Measurements from ENCODE around the gene TBC1D24. TPM values are rescaled to one million over a fixed set of nuclear protein-coding genes. Genes with fewer than 3 reads are reported as not detected.

TBC1D24 gene
- total RNA-seq, 1 experiment from 2014 or later, result 24.6 TPM

GRCh38 chr16:2458887-2459646, 15.9 kb upstream of the TBC1D24 start:
- peaks cover 6 to 34% of the 10 kb centered on the region in 2 experiments; a peak in 3 of 4 replicates for H3K4me1 ChIP-seq (ENCODE audit: control insufficient read depth in 1 of 2, insufficient read depth in 2 of 2, low read length in 2 of 2)
- no TSS peak for BruUV-seq (replicated peaks)
- H3K9ac ChIP-seq (ENCODE audit: low read length), result peak overlapping the region; percentile 70
- no peaks in the 10 kb centered on the region for H3K27me3 ChIP-seq (ENCODE audit: insufficient read depth, low read length)
- DNase-seq (ENCODE audit: low read depth, low spot score), result no peak
- RAD21 ChIA-PET (ENCODE audit: low non-redundant PET in 1 of 2, low total read pairs in 2 of 2, uncharacterized antibody in 2 of 2, unreplicated experiment in 2 of 2), result interaction anchor here in 1 of 2 experiments (0.5 kb wide), 1 partner anchor 9 kb away, joined by 5 read pairs; no protein-coding TSS in a partner anchor
- peak overlapping the region; percentile 95 for H3K4me2 ChIP-seq (ENCODE audit: low read length)
- H2AFZ ChIP-seq (ENCODE audit: low read depth, low read length, poor library complexity, severe bottlenecking), result no peak overlapping the region
- H3K36me3 ChIP-seq (ENCODE audit: control insufficient read depth in 1 of 2, insufficient read depth in 2 of 2, low read length in 2 of 2), result peaks cover 12 to 28% of the 10 kb centered on the region in 2 experiments; a peak in 3 of 4 replicates
- H3K27ac ChIP-seq (ENCODE audit: low read depth, low read length), result peak overlapping the region; percentile 66
- H4K20me1 ChIP-seq (ENCODE audit: insufficient read depth), result no peaks in the 10 kb centered on the region
- H3K4me3 ChIP-seq (replicated peaks in 1 of 2; ENCODE audit: low read depth in 1 of 2, low read length in 2 of 2), result peak overlapping the region; percentile 64 to 75
- no peaks in the 10 kb centered on the region for H3K9me2 ChIP-seq (ENCODE audit: insufficient read depth)
- POLR2A ChIA-PET, result interaction anchor here (0.6 to 2.0 kb wide), 6 partner anchors 10 to 453 kb away, joined by 3 to 9 read pairs (median 4); partner anchors contain the start of genes FLYWCH1, TBC1D24 and TRAF7
- no peaks in the 10 kb centered on the region for H3K9me3 ChIP-seq (ENCODE audit: control insufficient read depth in 1 of 2, insufficient read depth in 1 of 2, low read depth in 1 of 2, low read length in 2 of 2)
- no peak for TF ChIP-seq REST (IDR thresholded peaks at IDR 0.05; ENCODE audit: low read depth)
- TF ChIP-seq, protein P1, sequence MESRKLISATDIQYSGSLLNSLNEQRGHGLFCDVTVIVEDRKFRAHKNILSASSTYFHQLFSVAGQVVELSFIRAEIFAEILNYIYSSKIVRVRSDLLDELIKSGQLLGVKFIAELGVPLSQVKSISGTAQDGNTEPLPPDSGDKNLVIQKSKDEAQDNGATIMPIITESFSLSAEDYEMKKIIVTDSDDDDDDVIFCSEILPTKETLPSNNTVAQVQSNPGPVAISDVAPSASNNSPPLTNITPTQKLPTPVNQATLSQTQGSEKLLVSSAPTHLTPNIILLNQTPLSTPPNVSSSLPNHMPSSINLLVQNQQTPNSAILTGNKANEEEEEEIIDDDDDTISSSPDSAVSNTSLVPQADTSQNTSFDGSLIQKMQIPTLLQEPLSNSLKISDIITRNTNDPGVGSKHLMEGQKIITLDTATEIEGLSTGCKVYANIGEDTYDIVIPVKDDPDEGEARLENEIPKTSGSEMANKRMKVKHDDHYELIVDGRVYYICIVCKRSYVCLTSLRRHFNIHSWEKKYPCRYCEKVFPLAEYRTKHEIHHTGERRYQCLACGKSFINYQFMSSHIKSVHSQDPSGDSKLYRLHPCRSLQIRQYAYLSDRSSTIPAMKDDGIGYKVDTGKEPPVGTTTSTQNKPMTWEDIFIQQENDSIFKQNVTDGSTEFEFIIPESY (IDR thresholded peaks at IDR 0.05; ENCODE audit: extremely low read depth, insufficient replicate concordance, low read length), result no peak
- TF ChIP-seq ELF1 (IDR thresholded peaks at IDR 0.05; ENCODE audit: borderline replicate concordance, low read depth), result no peak
- TF ChIP-seq FOSL1 (IDR thresholded peaks at IDR 0.05; ENCODE audit: low read depth), result no peak
- no peak for TF ChIP-seq ZFX (IDR thresholded peaks at IDR 0.05)
- no peak for TF ChIP-seq SRF (IDR thresholded peaks at IDR 0.05; ENCODE audit: low read depth)
- no peak for TF ChIP-seq SIN3A (IDR thresholded peaks at IDR 0.05; ENCODE audit: low read depth)
- TF ChIP-seq TCF7L2 (IDR thresholded peaks at IDR 0.05; ENCODE audit: borderline replicate concordance, extremely low read depth, insufficient read depth, insufficient read length), result no peak
- TF ChIP-seq SP1 (IDR thresholded peaks at IDR 0.05; ENCODE audit: low read depth), result 0 out of 2 replicates have a peak, but pooled peaks have one; percentile 24
- TF ChIP-seq POLR2A (IDR thresholded peaks at IDR 0.05; ENCODE audit: borderline replicate concordance, extremely low read depth, insufficient read depth, insufficient read length), result peak; percentile 24
- no peak for TF ChIP-seq EGR1 (IDR thresholded peaks at IDR 0.05; ENCODE audit: low read depth)
- TF ChIP-seq YY1 (IDR thresholded peaks at IDR 0.05; ENCODE audit: extremely low read depth, insufficient replicate concordance, low read depth, low read length), result no peak
- peak; percentile 39; the same call in 1 of the 2 replicates for TF ChIP-seq POLR2AphosphoS5 (IDR thresholded peaks at IDR 0.05; ENCODE audit: low read depth, low read length)
- TF ChIP-seq CBX3 (IDR thresholded peaks at IDR 0.05; ENCODE audit: low read depth), result no peak
- TF ChIP-seq, protein P2, sequence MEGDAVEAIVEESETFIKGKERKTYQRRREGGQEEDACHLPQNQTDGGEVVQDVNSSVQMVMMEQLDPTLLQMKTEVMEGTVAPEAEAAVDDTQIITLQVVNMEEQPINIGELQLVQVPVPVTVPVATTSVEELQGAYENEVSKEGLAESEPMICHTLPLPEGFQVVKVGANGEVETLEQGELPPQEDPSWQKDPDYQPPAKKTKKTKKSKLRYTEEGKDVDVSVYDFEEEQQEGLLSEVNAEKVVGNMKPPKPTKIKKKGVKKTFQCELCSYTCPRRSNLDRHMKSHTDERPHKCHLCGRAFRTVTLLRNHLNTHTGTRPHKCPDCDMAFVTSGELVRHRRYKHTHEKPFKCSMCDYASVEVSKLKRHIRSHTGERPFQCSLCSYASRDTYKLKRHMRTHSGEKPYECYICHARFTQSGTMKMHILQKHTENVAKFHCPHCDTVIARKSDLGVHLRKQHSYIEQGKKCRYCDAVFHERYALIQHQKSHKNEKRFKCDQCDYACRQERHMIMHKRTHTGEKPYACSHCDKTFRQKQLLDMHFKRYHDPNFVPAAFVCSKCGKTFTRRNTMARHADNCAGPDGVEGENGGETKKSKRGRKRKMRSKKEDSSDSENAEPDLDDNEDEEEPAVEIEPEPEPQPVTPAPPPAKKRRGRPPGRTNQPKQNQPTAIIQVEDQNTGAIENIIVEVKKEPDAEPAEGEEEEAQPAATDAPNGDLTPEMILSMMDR (IDR thresholded peaks at IDR 0.05 in 2 of 3, conservative IDR thresholded peaks at IDR 0.05 in 1 of 3; ENCODE audit: borderline replicate concordance in 1 of 3, insufficient read depth in 1 of 3, low read depth in 2 of 3, low read length in 2 of 3), result no peak
- peak; percentile 8 for ATAC-seq
- CTCF ChIA-PET, result interaction anchor here (1.3 kb wide), 1 partner anchor 264 kb away, joined by 4 read pairs; no protein-coding TSS in a partner anchor
- H3K79me2 ChIP-seq (ENCODE audit: insufficient read depth, low read length), result peaks cover 7% of the 10 kb centered on the region; the same call in 1 of the 2 replicates
- intact Hi-C loops (cut with micrococcal nuclease), result no loop called here
